OCI-LY7 (cell line): ENCODE results near the gene ZBTB6.

ENCODE experiments used
- EZH2phosphoT487 ChIP-seq: fragments of 200-600 bp; sonication (generic); IDR thresholded peaks from 2 replicates; pipeline ENCODE4 v1.6.1; 2018; ENCODE audit warnings: low read depth, borderline replicate concordance, mild to moderate bottlenecking, mixed run types, antibody characterized with exemption, low read length, moderate library complexity, mixed read lengths
- TF ChIP-seq, protein P1 (sequence below): fragments of 200-600 bp; sonication (generic); conservative IDR thresholded peaks from 2 replicates; pipeline ENCODE4 v1.5.1; 2014; ENCODE audit warnings: mild to moderate bottlenecking, antibody characterized with exemption, low read length, moderate library complexity, mixed read lengths

DNA sequence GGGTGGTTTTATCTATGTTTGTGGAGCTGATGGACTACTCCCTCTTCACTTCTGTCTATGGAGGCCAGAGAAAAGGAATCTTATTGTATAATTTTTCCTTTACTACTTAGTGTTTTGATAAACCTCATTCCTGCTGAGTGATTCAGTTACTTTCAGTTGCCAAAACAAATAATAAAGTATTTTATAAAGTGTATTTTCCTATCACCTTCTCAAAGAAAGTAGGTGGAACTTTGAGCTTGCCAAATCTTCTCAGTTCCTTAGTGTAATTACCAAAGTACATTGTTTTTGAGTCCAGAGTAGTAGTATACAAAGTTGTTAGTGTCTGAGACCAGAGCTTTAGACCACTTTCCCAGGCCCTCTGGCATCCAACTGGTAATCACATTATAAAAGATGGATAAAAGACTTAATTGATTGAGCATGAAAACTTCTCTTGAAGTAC lies 41.1 kb upstream of the ZBTB6 start:
- TF ChIP-seq, protein P1, sequence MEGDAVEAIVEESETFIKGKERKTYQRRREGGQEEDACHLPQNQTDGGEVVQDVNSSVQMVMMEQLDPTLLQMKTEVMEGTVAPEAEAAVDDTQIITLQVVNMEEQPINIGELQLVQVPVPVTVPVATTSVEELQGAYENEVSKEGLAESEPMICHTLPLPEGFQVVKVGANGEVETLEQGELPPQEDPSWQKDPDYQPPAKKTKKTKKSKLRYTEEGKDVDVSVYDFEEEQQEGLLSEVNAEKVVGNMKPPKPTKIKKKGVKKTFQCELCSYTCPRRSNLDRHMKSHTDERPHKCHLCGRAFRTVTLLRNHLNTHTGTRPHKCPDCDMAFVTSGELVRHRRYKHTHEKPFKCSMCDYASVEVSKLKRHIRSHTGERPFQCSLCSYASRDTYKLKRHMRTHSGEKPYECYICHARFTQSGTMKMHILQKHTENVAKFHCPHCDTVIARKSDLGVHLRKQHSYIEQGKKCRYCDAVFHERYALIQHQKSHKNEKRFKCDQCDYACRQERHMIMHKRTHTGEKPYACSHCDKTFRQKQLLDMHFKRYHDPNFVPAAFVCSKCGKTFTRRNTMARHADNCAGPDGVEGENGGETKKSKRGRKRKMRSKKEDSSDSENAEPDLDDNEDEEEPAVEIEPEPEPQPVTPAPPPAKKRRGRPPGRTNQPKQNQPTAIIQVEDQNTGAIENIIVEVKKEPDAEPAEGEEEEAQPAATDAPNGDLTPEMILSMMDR: no peak
- TF ChIP-seq EZH2phosphoT487: no peak
